SK-N-SH (cell line): ENCODE data around the gene KMT2E. TPM values are rescaled to one million over a fixed set of nuclear protein-coding genes. Genes with fewer than 3 reads are reported as not detected.

Source experiments
- CTCF ChIA-PET: fragments of 300-600, 350-600 bp; formaldehyde crosslinking; extraction: SDS; loops from one replicate; lab custom pipeline; 2021; lab: Yijun Ruan, JAX
- POLR2A ChIA-PET: fragments of 350-600 bp; sonication (Branson Sonifier 250); formaldehyde crosslinking; extraction: SDS; loops from one replicate; lab custom pipeline; 2020; ENCODE audit warnings: antibody characterized with exemption, inconsistent platforms; lab: Yijun Ruan, JAX
- DNase-seq: peaks from one replicate; pipeline ENCODE4 v3.0.0; 2012
- H2AFZ ChIP-seq: fragments of 200-600 bp; sonication (generic); 2 replicates; pipeline ENCODE4 v1.8.1; 2016; ENCODE audit warnings: antibody characterized with exemption, mild to moderate bottlenecking, low read depth
- H3F3A ChIP-seq: fragments of 200-600 bp; sonication (generic); replicated peaks from 2 replicates; pipeline ENCODE3; 2016; ENCODE audit warnings: antibody characterized with exemption, mild to moderate bottlenecking; ENCODE audit not compliant: insufficient read depth
- H3K27ac ChIP-seq, 2 experiments: fragments of 200-500 bp in 1 of 2; fragments of 200-600 bp in 1 of 2; sonication (Bioruptor generic) in 1 of 2; sonication (generic), shearing (Covaris generic) in 1 of 2; 2 replicates each; pipeline versions ENCODE4 v1.5.1 to v1.6.1; 2014 to 2016; ENCODE audit warnings: low read depth in 2 of 2, inconsistent platforms in 1 of 2, low read length in 1 of 2, mild to moderate bottlenecking in 1 of 2, mixed read lengths in 1 of 2
- H3K27me3 ChIP-seq: fragments of 200-600 bp; sonication (generic), shearing (Covaris generic); 2 replicates; pipeline ENCODE4 v1.6.1; 2016; ENCODE audit warnings: mixed run types; ENCODE audit not compliant: insufficient read depth
- H3K36me3 ChIP-seq, 2 experiments: fragments of 200-500 bp in 1 of 2; fragments of 200-600 bp in 1 of 2; sonication (Bioruptor generic) in 1 of 2; sonication (generic) in 1 of 2; replicated peaks in 1 of 2; 2 replicates each; pipeline versions ENCODE3 to v1.5.1; 2014 to 2016; ENCODE audit warnings: low read length in 1 of 2, mild to moderate bottlenecking in 1 of 2; ENCODE audit not compliant: insufficient read depth in 2 of 2, control insufficient read depth in 1 of 2
- H3K4me1 ChIP-seq, 2 experiments: fragments of 200-500 bp in 1 of 2; fragments of 200-600 bp in 1 of 2; sonication (Bioruptor generic) in 1 of 2; sonication (generic), shearing (Covaris generic) in 1 of 2; 2 replicates each; pipeline versions ENCODE4 v1.5.1 to v1.6.1; 2014 to 2016; ENCODE audit warnings: low read depth in 1 of 2, low read length in 1 of 2, mixed run types in 1 of 2; ENCODE audit not compliant: insufficient read depth in 2 of 2, control insufficient read depth in 1 of 2
- H3K4me2 ChIP-seq: fragments of 200-600 bp; sonication (generic), shearing (Covaris generic); 2 replicates; pipeline ENCODE4 v1.6.1; 2017; ENCODE audit warnings: mixed run types
- H3K4me3 ChIP-seq, 2 experiments: fragments of 200-500 bp in 1 of 2; fragments of 200-600 bp in 1 of 2; sonication (Bioruptor generic) in 1 of 2; sonication (generic), shearing (Covaris generic) in 1 of 2; 2 replicates each; pipeline versions ENCODE4 v1.5.1 to v1.8.1; 2014 to 2016; ENCODE audit warnings: low read depth in 2 of 2, inconsistent platforms in 1 of 2, low read length in 1 of 2, mild to moderate bottlenecking in 1 of 2, mixed read lengths in 1 of 2, moderate library complexity in 1 of 2
- H3K79me2 ChIP-seq: fragments of 200-600 bp; sonication (generic); 2 replicates; pipeline ENCODE4 v1.8.1; 2017; ENCODE audit warnings: mild to moderate bottlenecking; ENCODE audit not compliant: insufficient read depth
- H3K9ac ChIP-seq: fragments of 200-600 bp; sonication (generic); 2 replicates; pipeline ENCODE4 v1.6.1; 2017; ENCODE audit warnings: mixed run types
- H3K9me2 ChIP-seq: fragments of 200-600 bp; sonication (generic); 2 replicates; pipeline ENCODE4 v1.6.1; 2017; ENCODE audit warnings: mixed run types
- H3K9me3 ChIP-seq: fragments of 200-600 bp; sonication (generic); 2 replicates; pipeline ENCODE4 v1.6.1; 2017; ENCODE audit warnings: mixed run types, mild to moderate bottlenecking, moderate library complexity
- H4K20me1 ChIP-seq: fragments of 200-600 bp; sonication (generic); 2 replicates; pipeline ENCODE4 v1.6.1; 2017; ENCODE audit warnings: mild to moderate bottlenecking, mixed run types; ENCODE audit not compliant: insufficient read depth
- EP300 ChIP-seq, 2 experiments: IDR thresholded peaks; 2 replicates each; pipeline versions ENCODE4 v1.4.0 to v1.6.1; 2012; ENCODE audit warnings: borderline replicate concordance in 1 of 2, low read depth in 1 of 2, low read length in 1 of 2
- FOXJ3 ChIP-seq: sonication (generic); formaldehyde crosslinking; IDR thresholded peaks from 2 replicates; pipeline ENCODE4 v1.5.1; 2020; ENCODE audit warnings: mild to moderate bottlenecking, missing genetic modification reagents
- FOXM1 ChIP-seq: IDR thresholded peaks from 2 replicates; pipeline ENCODE4 v1.4.0; 2012; ENCODE audit warnings: low read depth, mild to moderate bottlenecking
- GABPA ChIP-seq: IDR thresholded peaks from 2 replicates; pipeline ENCODE4 v1.4.0; 2012; ENCODE audit warnings: low read depth, mild to moderate bottlenecking
- GATA2 ChIP-seq: sonication (generic); formaldehyde crosslinking; IDR thresholded peaks from 2 replicates; pipeline ENCODE4 v1.5.0; 2020; ENCODE audit warnings: mild to moderate bottlenecking, missing genetic modification reagents
- JUND ChIP-seq: IDR thresholded peaks from 2 replicates; pipeline ENCODE4 v1.4.0; 2012
- MEF2A ChIP-seq: IDR thresholded peaks from 2 replicates; pipeline ENCODE4 v1.4.0; 2012; ENCODE audit warnings: low read depth, borderline replicate concordance
- MXI1 ChIP-seq: IDR thresholded peaks from 2 replicates; pipeline ENCODE4 v1.6.1; 2012; ENCODE audit warnings: mild to moderate bottlenecking, low read depth, low read length, improper control_type of control experiment
- NFIC ChIP-seq: IDR thresholded peaks from 2 replicates; pipeline ENCODE4 v1.4.0; 2012; ENCODE audit warnings: borderline replicate concordance
- POLR2AphosphoS5 ChIP-seq: IDR thresholded peaks from 2 replicates; pipeline ENCODE4 v1.6.1; 2012; ENCODE audit warnings: low read depth, low read length
- RAD21 ChIP-seq: IDR thresholded peaks from 2 replicates; pipeline ENCODE4 v1.6.1; 2012; ENCODE audit warnings: mild to moderate bottlenecking, low read length
- RFX5 ChIP-seq: IDR thresholded peaks from 2 replicates; pipeline ENCODE4 v1.6.1; 2012; ENCODE audit warnings: mild to moderate bottlenecking, improper control_type of control experiment, low read length
- RXRA ChIP-seq: IDR thresholded peaks from 2 replicates; pipeline ENCODE4 v1.4.0; 2012; ENCODE audit warnings: low read depth, mild to moderate bottlenecking, borderline replicate concordance
- SMC3 ChIP-seq: IDR thresholded peaks from 2 replicates; pipeline ENCODE4 v1.6.1; 2012; ENCODE audit warnings: low read depth, low read length, improper control_type of control experiment
- TCF12 ChIP-seq: IDR thresholded peaks from 2 replicates; pipeline ENCODE4 v1.4.0; 2012
- YY1 ChIP-seq: IDR thresholded peaks from 2 replicates; pipeline ENCODE4 v1.4.0; 2012; ENCODE audit warnings: low read depth, mild to moderate bottlenecking
- ZBTB33 ChIP-seq: IDR thresholded peaks from 2 replicates; pipeline ENCODE4 v1.4.0; 2012; ENCODE audit warnings: low read depth, borderline replicate concordance
- WGBS: methylation state at CpG from one replicate; pipeline ENCODE4 v1.1.6; 2017; ENCODE audit warnings: low lambda C conversion rate; 5-methylcytosine and 5-hydroxymethylcytosine counted together
- polyA plus RNA-seq, 3 experiments: library from polyadenylated mRNA; depleted of rRNA; stranded (reverse); fragments of >200 nt; gene quantifications; 2 replicates each; pipeline ENCODE4 v1.2.3, GENCODE V29; 2012
- TF ChIP-seq, protein P1 (sequence below): fragments of 150-350 bp; IDR thresholded peaks from 2 replicates; pipeline ENCODE4 v1.6.1; 2016; ENCODE audit warnings: mild to moderate bottlenecking, low read depth, low read length
- TF ChIP-seq, protein P2 (sequence below): fragments of 200-600 bp; sonication (generic); IDR thresholded peaks from 2 replicates; pipeline ENCODE4 v1.6.1; 2017; ENCODE audit warnings: antibody characterized with exemption, mild to moderate bottlenecking, moderate library complexity

Gene KMT2E
- polyA plus RNA-seq, 1 of the 3 experiments (the other 2 are of a cell fraction), result 6.4 TPM

DNA sequence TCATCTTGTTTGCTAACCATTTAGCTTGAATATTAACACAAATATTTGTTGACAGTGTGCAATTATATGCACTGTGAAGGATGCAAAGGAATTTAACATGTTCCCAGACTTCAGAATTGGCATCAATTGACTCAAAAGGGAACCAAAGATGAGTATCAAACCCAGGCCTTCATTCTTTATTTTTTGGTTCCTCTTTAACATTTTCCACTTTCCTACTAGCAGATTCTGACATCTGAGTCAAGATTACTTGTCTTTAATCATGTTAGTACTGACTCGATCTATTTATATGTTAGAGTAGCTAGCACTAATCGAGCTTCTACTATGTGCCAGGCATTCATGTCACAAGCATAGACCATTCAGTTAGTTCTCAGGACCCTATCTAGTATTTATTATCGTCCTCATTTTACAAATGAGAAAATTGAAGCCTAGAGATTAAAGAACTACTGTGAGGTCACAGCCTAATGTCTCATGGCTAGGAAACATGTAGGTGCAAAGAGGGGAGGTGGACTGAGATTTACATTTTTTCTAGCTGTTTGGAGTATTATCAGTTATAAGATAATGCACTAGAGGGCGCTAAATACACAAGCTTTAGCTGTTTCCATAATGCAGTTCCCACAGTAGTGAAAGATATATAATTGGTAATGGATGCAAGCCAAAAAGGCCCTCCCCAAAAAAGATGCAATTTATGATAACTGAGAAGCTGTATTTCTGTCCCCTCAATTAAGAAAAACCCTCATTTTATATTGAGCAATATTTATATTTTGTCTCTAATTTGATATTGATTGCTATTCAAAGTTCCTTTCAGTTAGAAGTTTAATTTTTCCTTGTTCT lies 32.9 kb upstream of the KMT2E start:
- POLR2A ChIA-PET, result interaction anchor here (0.6 to 1.7 kb wide), 5 partner anchors 15 to 449 kb away, joined by 3 to 16 read pairs (median 4); partner anchors contain the start of gene KMT2E
- Histone ChIP-seq H3K4me1 (peaks cover 60% of the 10 kb centered on the region in 2 experiments), H3K79me2 (peaks cover 42% of the 10 kb centered on the region), H3K9me3 (no peaks in the 10 kb centered on the region), H3F3A (peaks cover 50% of the 10 kb centered on the region), H3K27me3 (no peaks in the 10 kb centered on the region), H4K20me1 (peaks cover 21% of the 10 kb centered on the region), H3K9me2 (no peaks in the 10 kb centered on the region), H3K27ac (peak overlapping the region; percentile 98 to 100; a peak in 3 of 4 replicates), H2AFZ (no peak overlapping the region), H3K36me3 (peaks cover 9 to 34% of the 10 kb centered on the region in 2 experiments), H3K9ac (peak overlapping the region; percentile 96; the same call in 1 of the 2 replicates), H3K4me3 (no peak overlapping the region; a peak in 1 of 4 replicates), H3K4me2 (peak overlapping the region; percentile 87; the same call in 1 of the 2 replicates)
- 30% methylated on average over 4 of the region's 4 CpGs for WGBS
- TF ChIP-seq MXI1 (peak; percentile 32; the same call in 1 of the 2 replicates), POLR2AphosphoS5 (no peak; the same call in none of the 2 replicates), NFIC (peak; percentile 75; the same call in 1 of the 2 replicates), RAD21 (peak; percentile 92), SMC3 (peak; percentile 69), GATA2 (peak; percentile 54; the same call in 1 of the 2 replicates), FOXJ3 (CRISPR knock-in tag) (no peak), JUND (no peak), TCF12 (0 out of 2 replicates have a peak, but pooled peaks have one; percentile 4)
- TF ChIP-seq, protein P1, sequence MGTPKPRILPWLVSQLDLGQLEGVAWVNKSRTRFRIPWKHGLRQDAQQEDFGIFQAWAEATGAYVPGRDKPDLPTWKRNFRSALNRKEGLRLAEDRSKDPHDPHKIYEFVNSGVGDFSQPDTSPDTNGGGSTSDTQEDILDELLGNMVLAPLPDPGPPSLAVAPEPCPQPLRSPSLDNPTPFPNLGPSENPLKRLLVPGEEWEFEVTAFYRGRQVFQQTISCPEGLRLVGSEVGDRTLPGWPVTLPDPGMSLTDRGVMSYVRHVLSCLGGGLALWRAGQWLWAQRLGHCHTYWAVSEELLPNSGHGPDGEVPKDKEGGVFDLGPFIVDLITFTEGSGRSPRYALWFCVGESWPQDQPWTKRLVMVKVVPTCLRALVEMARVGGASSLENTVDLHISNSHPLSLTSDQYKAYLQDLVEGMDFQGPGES, result 0 out of 2 replicates have a peak, but pooled peaks have one; percentile 2
- TF ChIP-seq, protein P2, sequence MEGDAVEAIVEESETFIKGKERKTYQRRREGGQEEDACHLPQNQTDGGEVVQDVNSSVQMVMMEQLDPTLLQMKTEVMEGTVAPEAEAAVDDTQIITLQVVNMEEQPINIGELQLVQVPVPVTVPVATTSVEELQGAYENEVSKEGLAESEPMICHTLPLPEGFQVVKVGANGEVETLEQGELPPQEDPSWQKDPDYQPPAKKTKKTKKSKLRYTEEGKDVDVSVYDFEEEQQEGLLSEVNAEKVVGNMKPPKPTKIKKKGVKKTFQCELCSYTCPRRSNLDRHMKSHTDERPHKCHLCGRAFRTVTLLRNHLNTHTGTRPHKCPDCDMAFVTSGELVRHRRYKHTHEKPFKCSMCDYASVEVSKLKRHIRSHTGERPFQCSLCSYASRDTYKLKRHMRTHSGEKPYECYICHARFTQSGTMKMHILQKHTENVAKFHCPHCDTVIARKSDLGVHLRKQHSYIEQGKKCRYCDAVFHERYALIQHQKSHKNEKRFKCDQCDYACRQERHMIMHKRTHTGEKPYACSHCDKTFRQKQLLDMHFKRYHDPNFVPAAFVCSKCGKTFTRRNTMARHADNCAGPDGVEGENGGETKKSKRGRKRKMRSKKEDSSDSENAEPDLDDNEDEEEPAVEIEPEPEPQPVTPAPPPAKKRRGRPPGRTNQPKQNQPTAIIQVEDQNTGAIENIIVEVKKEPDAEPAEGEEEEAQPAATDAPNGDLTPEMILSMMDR, result peak; percentile 95
- peak; percentile 77 for DNase-seq
- CTCF ChIA-PET, result interaction anchor here (0.6 to 7.2 kb wide), 83 partner anchors 9 to 641 kb away, joined by 3 to 70 read pairs (median 4); partner anchors contain the start of gene KMT2E

- H3K79me2 ChIP-seq, result peaks cover 42% of the 10 kb centered on the region
- DNase-seq, result no peak
- CTCF ChIA-PET, result interaction anchor here (0.7 to 7.2 kb wide), 74 partner anchors 9 to 641 kb away, joined by 3 to 70 read pairs (median 4); partner anchors contain the start of gene KMT2E
- 9% methylated on average over 1 of the region's 1 CpG for WGBS
- POLR2A ChIA-PET, result interaction anchor here (0.6 to 1.7 kb wide), 4 partner anchors 25 to 448 kb away, joined by 3 to 16 read pairs (median 5); partner anchors contain the start of gene KMT2E
- peaks cover 56% of the 10 kb centered on the region for H3F3A ChIP-seq
- no peaks in the 10 kb centered on the region for H3K27me3 ChIP-seq
- H3K4me1 ChIP-seq, result peaks cover 58 to 60% of the 10 kb centered on the region in 2 experiments
- H3K9ac ChIP-seq, result peak overlapping the region; percentile 96; the same call in 1 of the 2 replicates
- H2AFZ ChIP-seq, result no peak overlapping the region
- H4K20me1 ChIP-seq, result peaks cover 21% of the 10 kb centered on the region
- peak overlapping the region; percentile 87 for H3K4me2 ChIP-seq
- peak overlapping the region; percentile 98 to 100 for H3K27ac ChIP-seq
- H3K9me2 ChIP-seq, result no peaks in the 10 kb centered on the region
- no peaks in the 10 kb centered on the region for H3K9me3 ChIP-seq
- H3K4me3 ChIP-seq, result no peak overlapping the region; a peak in 1 of 4 replicates
- H3K36me3 ChIP-seq, result peaks cover 9 to 39% of the 10 kb centered on the region in 2 experiments
- TF ChIP-seq FOXM1 (no peak), EP300 (IDR thresholded peaks at IDR 0.05; ENCODE audit: borderline replicate concordance in 1 of 2, low read depth in 1 of 2, low read length in 1 of 2) (no peak), MEF2A (no peak), SMC3 (no peak), GABPA (no peak), RXRA (no peak), GATA2 (no peak), RFX5 (no peak), YY1 (no peak), ZBTB33 (no peak)
- TF ChIP-seq, protein P2, result no peak
These were observed 32.4 kb upstream of the KMT2E start for GRCh38 chr7:104981672-104982037.
